HuH-7 (cell line): ENCODE data around the gene FAM193A.
"Not testable (repeated sequence)": the region's sequence is repeated elsewhere in the genome, so short reads cannot be mapped to it uniquely, and the experiment has no call there.

Experiments
- DNase-seq: peaks from one replicate; pipeline ENCODE4 v3.0.0; 2011; ENCODE audit warnings: low spot score

FAM193A gene

DNA sequence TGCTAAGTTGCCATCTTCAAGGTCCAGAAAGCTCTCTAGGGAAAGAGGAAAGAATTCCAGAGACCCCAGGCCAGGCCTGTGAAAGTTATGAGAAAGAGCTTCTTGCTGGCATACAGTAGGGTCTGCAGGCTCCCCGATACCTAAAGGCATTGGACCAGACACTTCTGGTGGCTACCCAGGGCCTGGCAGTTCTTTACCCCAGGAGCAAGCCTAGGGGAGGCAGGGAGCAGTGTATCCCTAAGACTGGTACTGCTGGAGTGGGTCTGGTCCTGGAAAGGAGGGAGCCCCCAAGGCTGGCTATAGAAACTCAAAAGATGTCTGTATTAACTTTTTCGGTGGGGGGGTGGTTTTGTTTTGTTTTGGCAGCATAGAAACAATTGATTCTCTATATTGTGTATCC, 19.8 kb upstream of the FAM193A start:
- DNase-seq = no peak

DNA sequence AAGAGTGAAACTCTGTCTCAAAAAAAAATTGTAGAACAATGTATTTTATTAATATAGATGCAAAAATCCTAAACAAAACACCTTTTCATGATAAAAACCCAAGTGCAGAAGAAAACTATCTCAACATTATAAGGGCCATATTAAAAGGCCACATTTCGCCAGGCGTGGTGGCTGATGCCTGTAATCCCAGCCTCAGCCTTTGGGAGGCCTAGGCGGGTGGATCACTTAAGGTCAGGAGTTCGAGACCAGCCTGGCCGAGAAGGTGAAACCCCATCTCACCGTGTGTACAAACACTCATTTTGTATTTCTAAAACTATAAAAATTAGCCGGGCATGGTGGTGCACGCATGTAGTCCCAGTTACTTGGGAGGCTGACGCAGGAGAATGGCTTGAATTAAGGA, 9.9 kb upstream of the FAM193A start:
- no peak for DNase-seq

DNA sequence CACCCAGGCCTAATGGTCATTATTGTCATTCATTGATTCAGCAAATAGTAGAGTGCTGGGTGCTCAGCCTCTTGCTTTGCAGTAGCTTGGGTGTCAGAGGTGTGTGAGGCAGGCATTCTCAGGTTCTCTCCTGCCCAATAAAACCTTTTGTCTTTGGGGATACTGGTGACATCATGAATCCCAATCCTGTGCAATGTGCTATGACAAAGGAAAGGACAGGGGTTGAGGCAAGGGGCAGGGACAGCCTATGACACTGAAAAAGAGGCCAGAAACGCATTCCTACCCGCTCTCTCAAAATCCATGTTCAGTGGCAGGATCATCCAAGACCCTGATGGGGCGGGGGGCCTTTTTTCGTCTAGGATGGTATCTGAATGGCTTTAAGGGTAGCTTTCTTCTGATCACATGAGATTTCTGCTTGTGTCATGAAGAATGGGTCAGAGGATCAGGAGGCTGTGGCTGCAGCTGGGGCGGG, 1.5 kb upstream of the FAM193A start:
- DNase-seq = no peak

DNA sequence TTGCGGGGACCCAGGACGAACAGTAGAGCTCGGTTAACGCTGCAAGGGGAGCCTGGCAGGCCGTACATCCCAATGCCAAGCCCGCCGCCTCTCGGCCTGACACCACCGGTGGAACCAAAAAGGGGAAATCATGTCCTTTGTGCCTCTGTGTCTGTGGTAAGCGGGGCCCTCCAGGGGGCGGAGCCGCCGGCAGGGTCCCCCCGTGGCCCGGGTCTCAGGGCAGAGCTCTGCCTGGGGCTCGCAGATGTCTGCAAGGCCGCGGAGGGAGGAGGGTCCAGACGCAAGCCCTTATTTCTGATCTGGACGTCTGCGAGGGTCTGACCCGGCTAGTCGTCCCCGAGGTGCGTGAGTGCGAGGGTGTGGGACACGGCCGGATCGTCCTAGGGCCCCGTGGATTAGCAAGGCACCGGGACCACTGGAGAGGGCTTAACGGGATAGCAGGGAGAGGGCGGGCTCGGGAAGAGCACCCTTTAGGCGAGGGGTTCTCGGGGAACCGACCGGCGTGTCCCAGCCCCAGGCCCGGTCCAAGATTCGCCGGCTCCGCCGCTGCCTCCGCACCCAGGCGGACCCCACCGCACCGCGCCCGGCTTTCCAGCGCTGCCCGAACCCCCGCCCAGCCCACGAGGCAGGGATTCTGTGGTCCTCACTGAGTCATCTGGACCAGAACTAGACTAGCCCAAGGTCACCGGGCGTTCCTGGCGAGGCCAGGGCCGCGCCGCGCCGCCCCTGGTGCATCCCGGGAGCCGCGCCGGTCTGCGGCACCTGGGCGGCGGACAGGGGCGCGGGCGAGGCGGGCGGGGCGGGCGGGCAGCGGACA, 863 bp upstream of the FAM193A start:
- peak; percentile 32 for DNase-seq

DNA sequence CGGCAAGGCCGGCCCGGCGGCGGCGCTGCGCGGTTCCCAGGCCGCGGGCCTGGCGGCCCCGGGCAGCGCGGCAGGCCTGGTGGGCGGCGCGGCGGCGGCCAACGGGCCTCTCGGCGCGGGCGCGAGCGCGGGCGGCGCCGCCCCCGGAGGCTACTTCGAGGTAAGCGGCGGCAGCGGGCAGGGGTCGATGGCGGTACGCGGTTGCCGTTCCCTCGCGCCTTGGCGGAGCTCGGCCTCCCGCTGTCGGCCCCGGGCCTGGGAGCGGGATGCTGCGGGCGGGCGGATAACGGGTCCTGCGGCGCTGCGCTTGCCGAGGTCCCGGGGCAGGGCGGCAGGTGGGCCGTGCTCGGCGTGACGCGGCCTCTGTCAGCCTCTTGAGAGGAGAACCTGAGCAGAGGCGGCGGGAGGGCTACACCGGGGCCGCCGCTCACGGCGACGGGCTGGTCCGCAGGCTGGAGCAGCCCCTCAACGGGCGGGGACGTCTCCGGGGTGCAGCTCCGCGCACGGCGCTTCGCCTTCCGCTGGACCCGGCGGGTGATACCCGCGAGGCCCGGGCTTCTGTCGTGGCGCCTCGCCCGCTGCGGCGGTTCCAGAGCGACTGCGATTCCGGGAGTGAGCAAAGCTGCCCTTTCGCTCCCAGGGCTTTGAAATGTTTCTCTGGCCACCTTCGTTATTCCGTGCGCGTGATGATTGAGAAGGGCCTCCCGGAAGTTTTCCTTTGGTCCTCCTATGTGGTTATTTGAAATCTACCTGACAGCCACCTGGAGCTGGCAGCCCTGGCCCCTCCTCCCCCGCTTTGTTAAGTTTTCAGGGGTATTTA, 774 bp downstream of the FAM193A start:
- DNase-seq = peak; percentile 30

DNA sequence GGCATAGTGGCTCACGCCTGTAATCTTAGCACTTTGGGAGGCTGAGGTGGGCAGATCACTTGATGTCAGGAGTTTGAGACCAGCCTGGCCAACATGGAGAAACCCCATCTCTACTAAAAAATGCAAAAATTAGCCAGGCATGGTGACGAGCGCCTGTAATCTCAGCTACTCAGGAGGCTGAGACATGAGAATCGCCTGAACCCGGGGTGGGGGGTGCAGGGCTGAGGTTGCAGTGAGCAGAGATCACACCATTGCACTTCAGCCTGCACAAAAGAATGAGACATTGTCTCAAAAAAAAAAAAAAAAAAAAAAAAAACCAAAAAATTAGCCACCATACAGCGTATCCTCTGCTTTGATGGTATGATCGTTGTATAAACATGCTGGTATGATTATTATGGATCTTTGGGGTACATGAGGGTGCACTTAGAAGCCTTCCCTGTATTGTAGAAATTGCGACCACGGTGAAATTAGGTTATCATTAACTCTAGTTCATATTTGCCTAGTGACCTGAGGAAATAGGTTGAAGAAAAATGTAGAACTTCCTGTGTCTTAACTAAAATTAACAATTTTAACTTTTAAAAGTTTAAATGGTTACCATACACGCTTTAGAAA, 7.2 kb downstream of the FAM193A start:
- DNase-seq = not testable (repeated sequence)

DNA sequence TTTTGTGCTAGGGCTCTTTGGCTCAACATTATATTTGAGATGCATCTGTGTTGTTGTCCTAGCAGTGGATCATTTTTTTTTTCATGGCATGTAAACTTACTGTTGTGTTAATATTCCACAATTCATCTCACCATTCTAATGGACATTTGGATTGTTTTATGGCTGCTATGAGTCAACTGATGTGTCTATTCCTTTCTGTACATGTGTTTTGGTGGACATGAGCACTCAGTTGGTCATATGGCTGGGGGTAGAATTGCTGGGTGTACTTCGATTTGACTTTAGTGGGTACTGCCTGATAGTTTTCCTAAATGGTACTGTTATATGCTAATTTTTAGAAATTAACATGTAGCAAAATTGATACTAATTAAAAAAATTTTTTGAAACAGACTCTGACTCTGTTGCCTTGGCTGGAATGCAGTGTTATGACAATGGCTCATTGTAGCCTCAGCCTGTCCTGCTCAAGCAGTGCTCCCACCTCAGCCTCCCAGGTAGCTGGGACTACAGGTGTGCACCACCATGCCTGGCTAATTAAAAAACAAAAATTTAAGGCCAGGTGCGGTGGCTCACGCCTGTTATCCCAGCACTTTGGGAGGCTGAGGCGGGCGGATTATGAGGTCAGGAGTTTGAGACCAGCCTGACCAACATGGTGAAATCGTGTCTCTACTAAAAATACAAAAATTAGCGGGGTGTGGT, 9.0 kb downstream of the FAM193A start:
- DNase-seq = no peak

DNA sequence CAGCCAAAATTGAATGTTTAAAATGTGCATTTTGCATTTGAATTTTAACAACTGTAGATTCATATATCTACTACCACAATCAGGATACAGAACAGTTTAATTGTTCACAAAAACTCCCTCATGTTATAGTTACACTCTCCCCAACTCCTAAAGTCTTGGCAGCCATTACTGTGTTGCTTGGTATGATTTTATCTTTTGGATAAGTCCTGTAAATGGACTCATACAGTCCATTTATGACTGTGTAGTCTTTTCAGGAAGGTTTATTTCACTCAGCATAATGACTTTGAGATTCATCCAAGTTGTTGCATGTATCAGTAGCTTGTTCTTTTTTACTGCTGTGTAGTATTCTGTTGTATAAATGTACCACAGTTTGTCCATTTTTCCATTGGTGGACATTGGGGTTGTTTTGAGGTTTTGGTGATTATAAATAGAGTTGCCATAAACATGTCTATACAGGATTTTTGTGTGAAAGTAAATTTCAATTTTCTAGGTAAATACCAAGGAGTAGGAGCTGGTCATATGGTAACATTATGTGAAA, 9.9 kb downstream of the FAM193A start:
- no peak for DNase-seq

DNA sequence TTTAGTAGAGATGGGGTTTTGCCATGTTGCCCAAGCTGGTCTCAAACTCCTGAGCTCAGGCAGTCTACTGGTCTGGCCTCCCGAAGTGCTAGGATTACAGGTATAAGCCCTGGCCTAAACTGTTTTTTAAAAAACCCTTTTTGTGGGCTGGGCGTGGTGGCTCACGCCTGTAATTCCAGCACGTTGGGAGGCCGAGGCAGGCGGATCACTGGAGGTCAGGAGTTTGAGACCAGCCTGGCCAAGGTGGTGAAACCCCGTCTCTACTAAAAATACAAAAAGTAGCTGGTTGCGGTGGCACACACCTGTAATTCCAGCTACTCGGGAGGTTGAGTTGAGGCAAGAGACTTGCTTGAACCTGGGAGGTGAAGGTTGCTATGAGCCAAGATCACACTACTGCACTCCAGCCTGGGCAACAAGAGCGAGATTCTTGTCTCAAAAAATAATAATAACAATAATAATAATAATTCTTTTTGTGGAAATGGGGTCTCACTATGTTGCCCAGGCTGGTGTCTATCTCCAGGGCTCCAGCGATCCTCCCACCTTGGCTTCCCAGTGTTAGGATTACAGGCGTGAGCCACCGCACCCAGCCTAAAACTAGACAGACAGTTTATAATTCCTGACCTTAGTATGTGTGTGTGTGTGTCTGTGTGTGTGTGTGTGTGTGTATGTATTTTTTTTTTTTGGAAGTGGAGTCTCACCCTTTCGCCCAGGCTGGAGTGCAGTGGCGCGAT, 10.7 kb downstream of the FAM193A start:
- DNase-seq = not testable (repeated sequence)

DNA sequence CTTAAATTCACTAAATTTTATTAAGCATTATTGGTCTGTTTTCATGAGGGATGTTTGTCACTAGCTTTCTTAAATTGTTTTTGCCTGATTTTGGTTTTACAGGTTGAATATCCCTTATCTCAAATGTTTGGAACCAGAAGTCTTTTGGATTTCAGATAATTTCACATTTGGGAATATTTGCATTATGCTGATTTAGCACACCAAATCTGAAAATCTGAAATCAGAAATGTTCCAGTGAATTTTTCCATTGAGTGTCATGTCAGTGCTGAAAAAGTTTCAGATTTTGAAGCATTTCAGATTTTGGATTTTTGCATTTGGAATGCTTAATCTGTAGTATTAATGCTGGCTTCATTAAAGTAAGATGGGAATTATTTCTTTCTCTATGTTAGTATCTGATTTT, 14.7 kb downstream of the FAM193A start:
- no peak for DNase-seq

DNA sequence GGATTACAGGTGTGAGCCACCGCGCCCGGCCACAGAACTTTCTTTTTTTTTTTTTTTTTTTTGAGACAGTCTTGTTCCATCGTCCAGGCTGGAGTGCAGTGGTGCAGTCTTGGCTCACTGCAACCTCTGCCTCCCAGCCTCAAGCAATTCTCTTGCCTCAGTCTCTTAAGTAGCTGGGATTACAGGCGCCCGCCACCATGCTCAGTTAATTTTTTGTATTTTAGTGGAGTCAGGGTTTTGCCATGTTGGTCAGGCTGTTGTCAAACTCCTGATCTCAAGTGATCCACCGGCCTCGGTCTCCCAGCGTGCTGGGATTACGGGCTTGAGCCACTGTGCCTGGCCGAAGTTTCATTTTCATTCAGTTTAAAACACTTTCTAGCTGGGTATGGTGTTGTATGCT, 16.4 kb downstream of the FAM193A start:
- DNase-seq = no peak

DNA sequence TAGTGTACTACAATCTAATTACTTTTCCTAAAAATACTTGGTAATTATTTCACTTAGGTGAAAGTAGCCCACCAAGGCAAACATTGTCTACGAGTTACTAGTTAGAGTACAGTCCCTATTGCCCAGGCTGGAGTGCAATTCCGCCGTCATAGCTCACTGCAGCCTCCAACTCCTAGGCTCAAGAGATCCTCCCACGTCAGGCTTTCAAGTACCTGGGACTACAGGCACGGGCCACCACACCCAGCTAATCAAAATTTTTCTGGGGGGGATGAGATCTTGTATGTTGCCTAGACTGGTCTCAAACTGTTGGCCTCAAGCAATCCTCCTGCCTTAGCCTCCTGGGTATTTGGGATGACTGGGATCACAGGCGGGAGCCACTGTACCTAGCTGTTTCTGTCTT, 21.9 kb downstream of the FAM193A start:
- DNase-seq = no peak

DNA sequence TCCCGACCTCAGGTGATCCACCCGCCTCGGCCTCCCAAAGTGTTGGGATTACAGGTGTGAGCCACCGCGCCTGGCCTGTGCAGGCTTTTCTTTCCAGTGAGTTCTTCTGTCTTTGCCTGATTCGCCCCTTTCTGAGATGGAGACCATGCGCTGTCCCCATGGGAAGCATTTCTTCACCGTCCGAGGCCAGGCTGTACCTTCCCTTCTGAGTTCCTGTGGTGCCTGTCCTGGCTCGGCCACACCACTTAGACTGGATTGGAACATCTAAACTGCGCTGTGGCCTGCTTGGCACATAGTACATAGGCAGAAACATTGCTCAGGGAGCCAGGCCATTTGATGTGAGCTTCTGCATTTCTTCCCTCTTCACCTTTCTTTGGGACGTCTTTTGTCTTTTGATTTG, 23.7 kb downstream of the FAM193A start:
- DNase-seq = no peak

DNA sequence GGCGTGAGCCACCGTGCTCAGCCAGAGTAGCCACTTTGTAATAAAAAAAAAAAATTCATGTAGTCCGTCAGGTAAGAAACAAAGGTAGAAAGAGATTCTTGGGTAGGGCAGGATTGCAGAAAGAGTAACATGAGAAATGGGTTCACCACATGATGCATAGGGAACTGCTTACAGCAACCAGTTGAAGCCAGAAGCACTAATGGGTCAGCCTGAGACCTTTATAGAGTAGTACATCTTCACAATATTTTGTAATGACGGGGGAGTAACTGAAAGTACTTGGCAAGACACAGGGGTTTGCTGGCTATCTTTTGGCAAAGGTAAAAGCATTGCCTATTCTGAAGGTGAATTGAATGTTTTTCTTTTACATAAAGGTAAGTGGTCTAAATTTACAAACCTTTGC, 29.1 kb downstream of the FAM193A start:
- no peak for DNase-seq

DNA sequence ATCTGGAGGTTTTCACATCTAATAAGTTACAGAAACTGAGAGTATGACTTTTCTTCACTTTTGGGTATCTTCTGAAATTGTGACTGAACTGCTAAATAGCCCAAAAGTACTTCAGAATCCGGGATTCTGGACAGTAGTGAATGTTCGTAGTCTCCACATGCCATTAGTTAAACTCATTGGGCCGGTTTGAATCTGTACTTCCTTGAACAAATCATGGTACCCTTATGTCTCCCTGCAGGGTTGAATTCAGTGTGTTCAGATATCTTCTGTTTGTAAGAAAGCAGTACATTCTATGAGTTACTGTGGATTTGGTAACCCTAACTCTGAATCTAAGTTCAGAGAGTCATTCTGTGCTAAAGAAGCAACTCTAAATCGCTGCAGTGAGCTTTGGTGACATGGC, 33.6 kb downstream of the FAM193A start:
- no peak for DNase-seq

DNA sequence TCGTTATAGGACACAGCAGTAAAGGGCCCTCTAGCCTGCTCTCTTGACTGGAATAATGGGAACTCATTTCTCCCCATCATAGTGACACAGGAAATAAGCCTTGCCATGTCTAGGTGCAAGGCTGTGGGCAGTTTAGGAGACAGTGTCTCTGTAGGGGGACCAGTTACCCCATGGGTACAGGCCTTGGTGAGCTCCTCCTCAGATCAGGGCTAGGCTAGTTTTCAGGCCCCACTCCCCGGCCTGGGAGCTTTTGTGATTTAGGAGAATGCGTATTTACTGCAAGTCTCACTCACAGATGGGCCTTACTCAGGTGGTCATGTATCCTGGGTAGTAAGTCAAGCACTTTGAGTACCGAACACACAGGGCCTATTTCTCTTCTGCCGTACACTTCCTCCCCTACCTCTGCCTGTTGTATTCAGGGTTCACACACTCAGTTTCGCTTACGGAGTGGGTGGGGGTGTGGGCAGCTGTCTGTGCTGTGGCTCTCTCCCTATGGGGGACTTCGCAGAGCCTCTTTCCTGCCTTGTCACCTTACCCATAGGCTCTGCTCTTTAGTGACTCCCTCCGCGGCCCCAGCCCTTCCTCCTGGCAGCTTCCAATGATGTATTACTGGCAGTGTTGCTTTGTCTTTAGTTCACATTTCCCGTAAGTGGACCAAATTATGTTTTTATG, 34.2 kb downstream of the FAM193A start:
- no peak for DNase-seq

DNA sequence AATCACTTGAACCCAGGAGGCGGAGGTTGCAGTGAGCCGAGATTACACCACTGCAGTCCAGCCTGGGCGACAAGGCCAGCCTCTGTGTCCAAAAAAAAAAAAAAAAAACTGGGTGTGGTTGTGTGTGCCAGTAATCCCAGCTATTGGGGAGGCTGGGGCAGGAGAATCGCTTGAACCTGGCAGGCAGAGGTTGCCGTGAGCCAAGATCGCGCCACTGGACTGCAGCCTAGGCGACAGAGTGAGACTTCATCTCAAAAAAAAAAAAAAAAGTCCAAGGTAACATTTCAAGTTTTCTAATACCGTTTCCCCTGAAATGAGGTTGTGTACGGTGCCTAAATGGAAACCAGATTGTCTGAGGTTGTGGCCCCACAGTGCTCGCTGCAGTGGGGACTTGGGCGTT, 35.6 kb downstream of the FAM193A start:
- no peak for DNase-seq

DNA sequence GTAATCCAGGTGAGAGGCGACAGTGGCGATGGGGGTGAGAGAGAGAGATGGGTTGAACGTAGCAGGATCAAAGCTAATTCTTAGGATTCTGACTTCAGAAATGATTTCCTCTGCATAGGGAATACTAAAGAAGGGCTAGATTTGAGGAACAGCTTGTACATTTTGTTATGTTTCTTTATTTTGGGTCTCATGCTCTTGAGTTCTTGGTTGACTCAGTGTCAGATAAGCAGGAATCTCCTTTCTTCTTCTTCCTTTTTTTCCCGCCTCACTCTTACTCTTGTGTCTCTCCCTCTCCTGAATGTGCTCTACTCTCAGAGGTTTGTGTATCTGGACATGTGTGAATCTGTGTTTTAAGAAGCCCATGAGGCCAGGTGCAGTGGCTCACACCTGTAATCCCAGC, 36.4 kb downstream of the FAM193A start:
- DNase-seq = no peak

DNA sequence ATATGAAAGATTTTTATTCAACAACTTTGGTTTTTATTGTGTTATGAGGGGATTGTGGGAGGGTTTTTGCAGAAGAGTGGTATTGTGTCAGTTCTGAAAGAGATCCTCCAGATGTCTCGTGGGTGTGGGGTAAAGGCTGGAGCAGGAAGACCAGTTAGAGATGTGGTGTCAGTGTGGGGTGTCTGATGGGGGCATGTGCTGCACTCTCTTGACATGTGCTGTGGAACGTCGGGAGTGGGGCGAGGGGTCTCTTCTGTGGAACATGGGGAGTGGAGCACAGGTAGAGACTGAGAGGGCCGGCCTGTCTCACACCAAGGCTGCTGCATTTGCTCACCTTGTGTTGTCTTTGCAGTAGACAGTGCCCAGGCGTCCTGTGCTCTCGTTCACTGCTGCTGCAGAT, 37.6 kb downstream of the FAM193A start:
- no peak for DNase-seq

DNA sequence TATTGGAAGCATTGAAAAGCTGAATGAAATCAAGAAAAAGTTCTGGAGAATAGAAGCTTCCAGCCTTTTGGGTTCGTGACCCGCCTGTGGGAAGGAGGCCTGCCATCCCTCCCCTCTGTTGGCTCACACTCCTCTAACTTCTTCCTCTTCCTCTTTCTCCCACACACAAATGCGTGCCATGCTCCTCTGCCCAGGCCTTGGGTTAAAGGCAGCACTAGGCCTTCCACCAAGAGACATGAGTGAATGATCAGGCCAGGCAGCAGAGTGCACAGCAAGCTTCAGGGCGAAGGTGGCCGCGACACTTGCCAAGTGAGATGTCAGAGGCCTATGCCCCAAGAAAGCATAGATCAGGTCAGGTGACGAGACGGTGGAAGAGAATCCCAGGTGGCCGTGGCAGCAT, 38.4 kb downstream of the FAM193A start:
- no peak for DNase-seq

DNA sequence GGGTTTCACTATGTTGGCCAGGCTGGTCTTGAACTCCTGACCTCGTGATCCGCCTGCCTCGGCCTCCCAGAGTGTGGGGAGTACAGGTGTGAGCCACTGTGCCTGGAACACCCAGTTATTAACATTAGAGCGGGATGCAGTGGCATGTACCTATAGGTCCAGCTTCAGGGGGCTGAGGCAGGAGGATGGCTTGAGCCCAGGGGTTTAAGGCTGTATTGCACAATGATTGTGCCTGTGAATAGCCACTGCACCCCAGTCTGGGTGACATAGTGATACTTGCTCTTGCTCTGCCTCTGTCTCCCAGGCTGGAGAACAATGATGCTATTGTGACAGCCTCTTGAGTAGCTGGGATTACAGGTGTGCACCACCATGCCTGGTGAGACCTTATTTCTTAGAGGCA, 39.8 kb downstream of the FAM193A start:
- DNase-seq = no peak
